Measurements from ENCODE around the gene IGFBP4. TPM values are rescaled to one million over a fixed set of nuclear protein-coding genes. Genes with fewer than 3 reads are reported as not detected.

Gene IGFBP4
- total and polyA plus RNA-seq, 2 of the 13 experiments (the other 11 are each of a cell fraction or from before 2014, with no cell fraction given): 4.1 to 49.0 TPM

DNA sequence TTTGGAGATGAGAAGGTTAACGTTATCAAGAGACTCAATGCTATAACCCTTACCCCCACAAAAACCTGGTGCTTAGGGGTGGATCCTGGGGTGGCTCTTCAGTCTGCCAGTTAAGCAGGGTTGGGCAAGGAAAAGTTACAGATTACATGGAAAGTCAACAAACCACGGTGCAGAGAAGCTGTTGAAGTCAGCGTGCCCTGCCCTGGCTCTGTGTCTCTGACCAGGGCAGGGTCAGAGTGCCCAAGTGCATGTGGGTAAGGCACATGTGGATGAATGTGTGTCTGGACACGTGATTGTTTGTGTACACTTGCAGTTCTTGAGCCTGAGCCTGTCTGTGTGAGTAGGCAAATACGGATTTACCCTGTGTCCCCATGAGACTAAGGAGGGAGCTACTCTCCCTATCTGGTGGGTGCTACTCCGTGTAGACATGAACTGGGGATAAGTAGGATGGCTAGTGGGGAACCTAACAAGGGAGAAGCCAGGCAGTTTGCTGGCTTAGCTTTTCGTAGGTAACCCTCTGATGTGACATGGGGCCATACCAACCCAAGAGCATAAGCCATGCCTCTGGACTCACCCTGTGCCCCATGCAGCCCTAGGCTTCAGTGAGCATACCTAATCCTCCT, 5.5 kb downstream of the IGFBP4 start (continued):
- TF ChIP-seq, protein P1, sequence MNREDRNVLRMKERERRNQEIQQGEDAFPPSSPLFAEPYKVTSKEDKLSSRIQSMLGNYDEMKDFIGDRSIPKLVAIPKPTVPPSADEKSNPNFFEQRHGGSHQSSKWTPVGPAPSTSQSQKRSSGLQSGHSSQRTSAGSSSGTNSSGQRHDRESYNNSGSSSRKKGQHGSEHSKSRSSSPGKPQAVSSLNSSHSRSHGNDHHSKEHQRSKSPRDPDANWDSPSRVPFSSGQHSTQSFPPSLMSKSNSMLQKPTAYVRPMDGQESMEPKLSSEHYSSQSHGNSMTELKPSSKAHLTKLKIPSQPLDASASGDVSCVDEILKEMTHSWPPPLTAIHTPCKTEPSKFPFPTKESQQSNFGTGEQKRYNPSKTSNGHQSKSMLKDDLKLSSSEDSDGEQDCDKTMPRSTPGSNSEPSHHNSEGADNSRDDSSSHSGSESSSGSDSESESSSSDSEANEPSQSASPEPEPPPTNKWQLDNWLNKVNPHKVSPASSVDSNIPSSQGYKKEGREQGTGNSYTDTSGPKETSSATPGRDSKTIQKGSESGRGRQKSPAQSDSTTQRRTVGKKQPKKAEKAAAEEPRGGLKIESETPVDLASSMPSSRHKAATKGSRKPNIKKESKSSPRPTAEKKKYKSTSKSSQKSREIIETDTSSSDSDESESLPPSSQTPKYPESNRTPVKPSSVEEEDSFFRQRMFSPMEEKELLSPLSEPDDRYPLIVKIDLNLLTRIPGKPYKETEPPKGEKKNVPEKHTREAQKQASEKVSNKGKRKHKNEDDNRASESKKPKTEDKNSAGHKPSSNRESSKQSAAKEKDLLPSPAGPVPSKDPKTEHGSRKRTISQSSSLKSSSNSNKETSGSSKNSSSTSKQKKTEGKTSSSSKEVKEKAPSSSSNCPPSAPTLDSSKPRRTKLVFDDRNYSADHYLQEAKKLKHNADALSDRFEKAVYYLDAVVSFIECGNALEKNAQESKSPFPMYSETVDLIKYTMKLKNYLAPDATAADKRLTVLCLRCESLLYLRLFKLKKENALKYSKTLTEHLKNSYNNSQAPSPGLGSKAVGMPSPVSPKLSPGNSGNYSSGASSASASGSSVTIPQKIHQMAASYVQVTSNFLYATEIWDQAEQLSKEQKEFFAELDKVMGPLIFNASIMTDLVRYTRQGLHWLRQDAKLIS (CRISPR knock-in tag; IDR thresholded peaks at IDR 0.05): no peak
- TF ChIP-seq ZNF143 (CRISPR knock-in tag; IDR thresholded peaks at IDR 0.05) (peak; percentile 46; the same call in 1 of the 2 replicates), ZSCAN12 (CRISPR knock-in tag; IDR thresholded peaks at IDR 0.05) (no peak), ZNF550 (CRISPR knock-in tag; IDR thresholded peaks at IDR 0.05; ENCODE audit: borderline replicate concordance) (no peak), NFIB (CRISPR knock-in tag; IDR thresholded peaks at IDR 0.05; ENCODE audit: borderline replicate concordance) (no peak), HES4 (CRISPR knock-in tag; IDR thresholded peaks at IDR 0.05; ENCODE audit: borderline replicate concordance) (no peak; the same call in 1 of the 2 replicates), SMAD9 (CRISPR knock-in tag; IDR thresholded peaks at IDR 0.05) (no peak; the same call in 1 of the 2 replicates), ZNF30 (CRISPR knock-in tag; IDR thresholded peaks at IDR 0.05) (no peak), KLF13 (CRISPR knock-in tag; IDR thresholded peaks at IDR 0.05) (no peak), TAF15 (IDR thresholded peaks at IDR 0.05; ENCODE audit: low read depth, low read length, poor library complexity, severe bottlenecking) (no peak), THAP11 (CRISPR knock-in tag; IDR thresholded peaks at IDR 0.05) (peak; percentile 85), RARG (CRISPR knock-in tag; IDR thresholded peaks at IDR 0.05; ENCODE audit: low read depth) (no peak), HDAC6 (IDR thresholded peaks at IDR 0.05; ENCODE audit: low read depth, low read length) (no peak), FOXK1 (CRISPR knock-in tag; IDR thresholded peaks at IDR 0.05; ENCODE audit: borderline replicate concordance, low read depth) (peak; percentile 93), SP1 (IDR thresholded peaks at IDR 0.05) (no peak), SP1 (CRISPR knock-in tag; IDR thresholded peaks at IDR 0.05) (peak; percentile 53; the same call in 1 of the 2 replicates), LCORL (IDR thresholded peaks at IDR 0.05) (no peak), LCORL (CRISPR knock-in tag; IDR thresholded peaks at IDR 0.05) (peak; percentile 98), PHF5A (CRISPR knock-in tag; IDR thresholded peaks at IDR 0.05; ENCODE audit: low read depth, unreplicated experiment) (peak; percentile 68), HOXA9 (CRISPR knock-in tag; IDR thresholded peaks at IDR 0.05; ENCODE audit: borderline replicate concordance) (no peak), TCF7L2 (IDR thresholded peaks at IDR 0.05; ENCODE audit: low read depth, low read length) (no peak), GABPB1 (CRISPR knock-in tag; IDR thresholded peaks at IDR 0.05) (no peak), NBN (conservative IDR thresholded peaks at IDR 0.05) (no peak)
- TF ChIP-seq, protein P2, sequence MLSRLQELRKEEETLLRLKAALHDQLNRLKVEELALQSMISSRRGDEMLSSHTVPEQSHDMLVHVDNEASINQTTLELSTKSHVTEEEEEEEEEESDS (CRISPR knock-in tag; IDR thresholded peaks at IDR 0.05; ENCODE audit: borderline replicate concordance): no peak
- TF ChIP-seq, protein P3, sequence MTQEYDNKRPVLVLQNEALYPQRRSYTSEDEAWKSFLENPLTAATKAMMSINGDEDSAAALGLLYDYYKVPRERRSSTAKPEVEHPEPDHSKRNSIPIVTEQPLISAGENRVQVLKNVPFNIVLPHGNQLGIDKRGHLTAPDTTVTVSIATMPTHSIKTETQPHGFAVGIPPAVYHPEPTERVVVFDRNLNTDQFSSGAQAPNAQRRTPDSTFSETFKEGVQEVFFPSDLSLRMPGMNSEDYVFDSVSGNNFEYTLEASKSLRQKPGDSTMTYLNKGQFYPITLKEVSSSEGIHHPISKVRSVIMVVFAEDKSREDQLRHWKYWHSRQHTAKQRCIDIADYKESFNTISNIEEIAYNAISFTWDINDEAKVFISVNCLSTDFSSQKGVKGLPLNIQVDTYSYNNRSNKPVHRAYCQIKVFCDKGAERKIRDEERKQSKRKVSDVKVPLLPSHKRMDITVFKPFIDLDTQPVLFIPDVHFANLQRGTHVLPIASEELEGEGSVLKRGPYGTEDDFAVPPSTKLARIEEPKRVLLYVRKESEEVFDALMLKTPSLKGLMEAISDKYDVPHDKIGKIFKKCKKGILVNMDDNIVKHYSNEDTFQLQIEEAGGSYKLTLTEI (CRISPR knock-in tag; conservative IDR thresholded peaks at IDR 0.05): no peak

Data from HepG2 (cell line).